ENCODE measurements around the gene ANKRD36C.
"Not testable (repeated sequence)": the region's sequence is repeated elsewhere in the genome, so short reads cannot be mapped to it uniquely, and the experiment has no call there.

DNA sequence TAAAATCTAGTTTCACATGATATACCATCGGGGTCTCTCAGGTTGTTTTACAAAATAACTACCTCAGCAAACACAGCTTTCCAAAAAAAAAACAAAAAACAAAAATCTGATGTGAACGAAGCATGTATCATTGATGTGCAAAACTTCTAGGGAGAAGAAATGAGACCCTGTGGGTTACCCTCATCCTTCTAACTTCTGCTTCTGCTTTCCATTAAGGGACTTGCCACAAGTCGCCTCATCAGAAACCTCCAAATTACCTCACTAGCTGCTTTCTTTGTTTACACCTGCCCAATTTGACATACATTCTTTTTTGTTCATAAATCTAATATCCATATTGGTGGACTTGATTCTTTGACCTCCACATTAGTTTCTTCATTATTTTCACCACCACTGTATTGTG is 60.9 kb downstream of the ANKRD36C start:
- TF ChIP-seq ZNF274 (IDR thresholded peaks at IDR 0.05; ENCODE audit: low read depth, low read length); SUZ12 (IDR thresholded peaks at IDR 0.05; ENCODE audit: extremely low read depth, insufficient read depth, insufficient read length): not testable (repeated sequence)
